GM19099 (cell line): Measurements from ENCODE around the gene PLXNB3.

ENCODE experiments used
- POLR2A ChIP-seq: IDR thresholded peaks from 3 replicates; pipeline ENCODE4 v1.6.1; 2011; ENCODE audit warnings: low read depth; ENCODE audit not compliant: insufficient read length; ENCODE audit errors: extremely low read depth

Gene PLXNB3

GRCh38 chrX:153807976-153808375 lies 43.9 kb downstream of the PLXNB3 start:
- no peak for TF ChIP-seq POLR2A

DNA sequence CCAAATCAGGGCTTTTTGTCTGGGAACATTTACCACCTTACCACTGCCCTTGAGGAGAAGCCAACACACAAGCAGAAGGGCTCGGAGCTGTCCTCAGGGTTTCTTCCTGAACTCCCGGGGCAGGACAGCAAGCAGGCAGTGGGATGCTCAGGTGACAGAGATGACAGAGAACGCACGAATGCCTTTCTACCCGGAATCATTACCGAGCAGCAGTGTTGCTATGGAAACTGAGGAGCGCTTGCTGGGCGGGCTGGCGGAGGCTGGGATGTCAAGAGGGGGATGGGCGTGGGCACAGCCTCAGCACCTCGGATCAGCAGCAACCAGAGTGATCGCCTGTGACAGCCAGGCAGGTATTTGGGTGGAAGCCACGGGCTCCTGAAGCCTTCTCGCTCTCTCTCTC lies 48.2 kb downstream of the PLXNB3 start:
- no peak for TF ChIP-seq POLR2A

DNA sequence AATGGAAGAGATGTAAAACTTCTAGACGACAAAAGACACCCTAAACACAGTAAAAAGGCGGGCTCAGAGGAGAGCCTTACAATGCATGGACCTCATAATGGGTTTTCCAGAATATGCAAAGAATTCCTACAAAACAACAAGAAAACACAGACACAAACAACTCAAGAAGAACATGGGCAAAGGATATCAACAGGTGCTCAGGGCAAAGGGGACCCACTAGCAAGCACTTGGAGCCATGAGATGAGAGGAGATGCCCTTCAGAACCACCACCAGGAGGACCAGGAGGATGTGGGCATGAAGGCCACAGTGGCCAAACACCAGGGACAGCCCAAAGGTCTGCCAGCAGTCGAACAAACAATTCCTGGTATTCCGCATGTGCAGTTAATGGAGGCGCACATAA lies 49.1 kb downstream of the PLXNB3 start:
- no peak for TF ChIP-seq POLR2A

GRCh38 chrX:153814591-153815315 lies 50.7 kb downstream of the PLXNB3 start:
- TF ChIP-seq POLR2A: no peak

GRCh38 chrX:153816831-153817690 lies 53.0 kb downstream of the PLXNB3 start:
- TF ChIP-seq POLR2A: no peak

GRCh38 chrX:153818571-153819383 lies 54.7 kb downstream of the PLXNB3 start:
- no peak for TF ChIP-seq POLR2A

DNA sequence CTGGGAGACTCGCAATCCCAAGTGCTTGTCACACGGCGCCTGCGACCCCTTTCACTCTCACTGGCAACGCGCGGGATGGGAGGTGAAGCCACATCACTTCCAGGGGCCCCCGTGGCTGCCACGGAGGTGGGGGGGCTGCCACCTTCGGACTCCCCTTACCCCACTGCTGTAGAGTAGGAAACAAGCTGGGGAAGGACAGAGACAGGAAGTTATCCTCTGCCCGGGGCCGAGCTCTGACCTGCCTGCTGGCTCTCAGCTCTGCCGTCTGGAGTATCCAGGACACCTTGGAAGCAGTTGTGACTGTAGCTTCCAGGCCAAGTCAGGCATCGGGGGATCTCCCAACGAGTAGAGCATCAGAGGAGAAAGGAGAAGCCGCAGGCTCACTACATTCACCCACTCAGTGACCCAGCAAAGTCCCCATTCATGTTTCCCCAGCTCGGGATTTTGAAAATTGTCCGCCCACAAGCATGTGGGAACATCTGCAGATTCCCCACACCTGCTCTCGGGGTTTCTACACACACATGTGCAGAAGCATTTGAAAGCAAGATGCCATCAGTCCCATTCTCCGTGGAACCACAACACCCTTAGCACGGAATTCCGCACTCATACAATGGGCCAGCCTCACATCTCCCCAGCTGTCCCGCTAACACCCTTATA lies 55.5 kb downstream of the PLXNB3 start:
- no peak for TF ChIP-seq POLR2A

DNA sequence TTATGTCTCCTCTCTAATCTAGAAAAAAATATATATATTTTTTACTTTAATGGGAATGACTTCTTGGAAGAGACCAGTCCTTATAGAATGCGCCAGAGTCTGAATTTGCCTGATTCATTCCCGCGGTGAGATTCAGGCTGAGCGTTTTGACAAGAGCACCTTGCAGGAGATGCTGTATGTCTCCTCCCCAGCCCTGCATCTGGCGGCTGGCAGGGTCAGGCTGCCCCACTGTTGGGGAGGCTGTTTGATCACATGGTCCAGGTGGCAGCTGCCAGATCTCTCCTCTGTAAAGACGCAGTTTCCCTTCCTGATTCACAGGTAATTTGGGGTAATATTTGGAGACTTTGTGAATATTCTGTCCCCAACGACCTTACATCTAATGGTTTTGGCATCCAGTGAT lies 56.6 kb downstream of the PLXNB3 start:
- no peak for TF ChIP-seq POLR2A

DNA sequence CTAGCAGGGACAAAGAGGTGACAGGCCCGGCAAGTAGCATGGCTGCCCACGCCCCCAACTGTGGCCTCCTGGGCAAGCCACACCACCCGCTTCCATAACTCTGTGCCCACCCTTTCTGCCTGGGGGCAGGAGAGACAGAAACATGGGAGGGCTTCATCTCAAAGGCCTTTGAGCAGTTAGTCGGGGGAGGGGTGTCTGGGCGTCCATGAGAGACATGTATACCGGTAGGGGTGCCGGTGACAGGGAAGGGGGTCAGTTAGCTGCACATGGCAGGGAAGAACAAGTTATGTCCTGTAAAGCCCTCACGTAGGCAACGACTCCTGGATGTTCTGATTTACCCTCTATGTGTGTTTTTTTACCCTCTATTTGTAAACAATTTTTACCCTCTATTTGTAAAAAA lies 57.0 kb downstream of the PLXNB3 start:
- no peak for TF ChIP-seq POLR2A

GRCh38 chrX:153824348-153824747 lies 60.3 kb downstream of the PLXNB3 start:
- no peak for TF ChIP-seq POLR2A

GRCh38 chrX:153825042-153825441 lies 61.0 kb downstream of the PLXNB3 start:
- no peak for TF ChIP-seq POLR2A
